Loucy (cell line): Measurements from ENCODE around the gene CGN.

Experiments used
- H2AFZ ChIP-seq: fragments of 200-600 bp; sonication (generic); 2 replicates; pipeline ENCODE4 v1.6.0; 2016; ENCODE audit warnings: antibody characterized with exemption, mild to moderate bottlenecking, low read length, moderate library complexity
- H3F3A ChIP-seq: fragments of 200-600 bp; 2 replicates; pipeline ENCODE4 v1.6.0; 2016; ENCODE audit warnings: antibody characterized with exemption, low read depth, mild to moderate bottlenecking
- H3K27me3 ChIP-seq: fragments of 200-600 bp; sonication (generic); 2 replicates; pipeline ENCODE4 v1.6.1; 2014; ENCODE audit warnings: low read length, mild to moderate bottlenecking; ENCODE audit not compliant: insufficient read depth, poor library complexity, severe bottlenecking
- H3K36me3 ChIP-seq: fragments of 200-600 bp; sonication (generic); 2 replicates; pipeline ENCODE4 v1.6.1; 2016; ENCODE audit warnings: low read length; ENCODE audit not compliant: insufficient read depth
- H3K4me1 ChIP-seq: fragments of 200-600 bp; sonication (generic); 2 replicates; pipeline ENCODE4 v1.5.1; 2014; ENCODE audit warnings: low read length, mild to moderate bottlenecking; ENCODE audit not compliant: insufficient read depth, poor library complexity, severe bottlenecking
- H3K4me2 ChIP-seq: fragments of 200-600 bp; sonication (generic); 2 replicates; pipeline ENCODE4 v1.6.0; 2014; ENCODE audit warnings: antibody characterized with exemption, low read length, low read depth, mild to moderate bottlenecking; ENCODE audit not compliant: poor library complexity, severe bottlenecking
- H3K4me3 ChIP-seq: fragments of 200-600 bp; sonication (generic); 2 replicates; pipeline ENCODE4 v1.5.1; 2014; ENCODE audit warnings: low read length, mild to moderate bottlenecking, mixed read lengths; ENCODE audit not compliant: poor library complexity, severe bottlenecking
- H3K79me2 ChIP-seq: fragments of 200-600 bp; sonication (generic); 2 replicates; pipeline ENCODE4 v1.6.1; 2014; ENCODE audit warnings: low read length; ENCODE audit not compliant: insufficient read depth
- H3K9ac ChIP-seq: fragments of 200-600 bp; sonication (generic); 2 replicates; pipeline ENCODE4 v1.6.0; 2014; ENCODE audit warnings: mild to moderate bottlenecking, low read depth, low read length, moderate library complexity; ENCODE audit not compliant: poor library complexity, severe bottlenecking
- H3K9me2 ChIP-seq: fragments of 200-600 bp; sonication (generic); replicated peaks from 2 replicates; pipeline ENCODE4 v1.6.1; 2016; ENCODE audit warnings: low read depth, low read length, mixed read lengths
- H3K9me3 ChIP-seq: fragments of 200-600 bp; sonication (generic); 2 replicates; pipeline ENCODE4 v1.6.1; 2014; ENCODE audit warnings: mild to moderate bottlenecking, antibody characterized with exemption, low read length, low read depth; ENCODE audit not compliant: insufficient read depth
- H4K20me1 ChIP-seq: fragments of 200-600 bp; sonication (generic); 2 replicates; pipeline ENCODE4 v1.6.0; 2014; ENCODE audit warnings: antibody characterized with exemption, low read length, mild to moderate bottlenecking; ENCODE audit not compliant: insufficient read depth, poor library complexity, severe bottlenecking
- EZH2phosphoT487 ChIP-seq: fragments of 200-600 bp; IDR thresholded peaks from 2 replicates; pipeline ENCODE4 v1.6.1; 2018; ENCODE audit warnings: antibody characterized with exemption, mild to moderate bottlenecking, moderate library complexity, borderline replicate concordance
- TF ChIP-seq, protein P1 (sequence below): fragments of 200-600 bp; sonication (generic); conservative IDR thresholded peaks from 2 replicates; pipeline ENCODE4 v1.5.1; 2014; ENCODE audit warnings: mild to moderate bottlenecking, antibody characterized with exemption, low read length

CGN gene

DNA sequence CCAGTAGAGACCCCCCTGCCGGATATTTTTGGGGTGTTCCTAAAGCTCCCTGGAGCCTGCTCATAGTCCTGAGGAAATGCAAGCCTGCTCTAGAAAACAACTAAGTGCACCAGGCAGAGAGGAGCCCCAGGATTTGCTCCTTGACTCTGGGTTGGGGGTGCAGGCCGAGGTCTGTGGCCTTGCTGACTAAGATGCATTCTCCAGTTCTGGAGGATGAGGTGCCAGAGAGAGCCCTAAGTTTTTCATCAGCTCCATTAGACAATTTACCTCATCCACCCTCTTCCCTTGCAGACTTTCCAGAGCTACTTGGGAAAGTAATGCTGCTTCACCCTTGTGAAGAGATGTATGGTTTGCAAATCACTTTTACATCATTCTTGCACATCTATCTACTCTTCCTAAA lies 38.0 kb downstream of the CGN start:
- Histone ChIP-seq H3K27me3 (no peaks in the 10 kb centered on the region), H3K4me3 (no peak overlapping the region), H3K9me2 (no peaks in the 10 kb centered on the region), H3K36me3 (no peaks in the 10 kb centered on the region), H4K20me1 (no peaks in the 10 kb centered on the region), H3K9me3 (no peaks in the 10 kb centered on the region), H3K4me2 (no peak overlapping the region), H3K9ac (no peak overlapping the region), H3K4me1 (no peaks in the 10 kb centered on the region), H3F3A (no peaks in the 10 kb centered on the region), H2AFZ (no peak overlapping the region), H3K79me2 (no peaks in the 10 kb centered on the region)
- TF ChIP-seq, protein P1, sequence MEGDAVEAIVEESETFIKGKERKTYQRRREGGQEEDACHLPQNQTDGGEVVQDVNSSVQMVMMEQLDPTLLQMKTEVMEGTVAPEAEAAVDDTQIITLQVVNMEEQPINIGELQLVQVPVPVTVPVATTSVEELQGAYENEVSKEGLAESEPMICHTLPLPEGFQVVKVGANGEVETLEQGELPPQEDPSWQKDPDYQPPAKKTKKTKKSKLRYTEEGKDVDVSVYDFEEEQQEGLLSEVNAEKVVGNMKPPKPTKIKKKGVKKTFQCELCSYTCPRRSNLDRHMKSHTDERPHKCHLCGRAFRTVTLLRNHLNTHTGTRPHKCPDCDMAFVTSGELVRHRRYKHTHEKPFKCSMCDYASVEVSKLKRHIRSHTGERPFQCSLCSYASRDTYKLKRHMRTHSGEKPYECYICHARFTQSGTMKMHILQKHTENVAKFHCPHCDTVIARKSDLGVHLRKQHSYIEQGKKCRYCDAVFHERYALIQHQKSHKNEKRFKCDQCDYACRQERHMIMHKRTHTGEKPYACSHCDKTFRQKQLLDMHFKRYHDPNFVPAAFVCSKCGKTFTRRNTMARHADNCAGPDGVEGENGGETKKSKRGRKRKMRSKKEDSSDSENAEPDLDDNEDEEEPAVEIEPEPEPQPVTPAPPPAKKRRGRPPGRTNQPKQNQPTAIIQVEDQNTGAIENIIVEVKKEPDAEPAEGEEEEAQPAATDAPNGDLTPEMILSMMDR, result no peak
- TF ChIP-seq EZH2phosphoT487, result no peak

DNA sequence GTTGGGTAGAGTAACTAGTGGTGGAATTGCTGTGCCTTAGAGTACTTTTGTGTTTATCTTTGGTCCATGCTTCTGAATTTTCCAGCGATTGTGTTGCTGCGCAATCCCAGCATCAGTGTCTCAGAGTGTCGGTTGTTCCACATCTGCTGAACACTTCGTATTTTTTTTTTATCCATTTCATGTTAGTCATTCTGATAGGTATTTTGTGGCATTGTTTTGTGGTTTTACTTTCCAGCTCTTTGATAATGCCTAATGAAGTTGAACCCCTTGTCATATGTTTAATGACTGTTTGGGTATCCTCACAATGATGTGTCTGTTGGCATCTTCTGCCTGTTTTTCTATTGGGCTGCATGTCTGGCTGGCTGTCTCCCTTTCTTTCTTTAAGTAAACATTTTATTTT lies 42.5 kb downstream of the CGN start:
- no peaks in the 10 kb centered on the region for H3K27me3 ChIP-seq
- no peaks in the 10 kb centered on the region for H3K9me3 ChIP-seq
- no peaks in the 10 kb centered on the region for H3K36me3 ChIP-seq
- no peak overlapping the region for H3K4me2 ChIP-seq
- no peak overlapping the region for H2AFZ ChIP-seq
- H3K4me3 ChIP-seq, result no peak overlapping the region
- no peaks in the 10 kb centered on the region for H4K20me1 ChIP-seq
- H3F3A ChIP-seq, result no peaks in the 10 kb centered on the region
- no peaks in the 10 kb centered on the region for H3K79me2 ChIP-seq
- no peak overlapping the region for H3K9ac ChIP-seq
- H3K9me2 ChIP-seq, result no peaks in the 10 kb centered on the region
- no peak for TF ChIP-seq EZH2phosphoT487
- TF ChIP-seq, protein P1, result no peak
- no peaks in the 10 kb centered on the region for H3K4me1 ChIP-seq

DNA sequence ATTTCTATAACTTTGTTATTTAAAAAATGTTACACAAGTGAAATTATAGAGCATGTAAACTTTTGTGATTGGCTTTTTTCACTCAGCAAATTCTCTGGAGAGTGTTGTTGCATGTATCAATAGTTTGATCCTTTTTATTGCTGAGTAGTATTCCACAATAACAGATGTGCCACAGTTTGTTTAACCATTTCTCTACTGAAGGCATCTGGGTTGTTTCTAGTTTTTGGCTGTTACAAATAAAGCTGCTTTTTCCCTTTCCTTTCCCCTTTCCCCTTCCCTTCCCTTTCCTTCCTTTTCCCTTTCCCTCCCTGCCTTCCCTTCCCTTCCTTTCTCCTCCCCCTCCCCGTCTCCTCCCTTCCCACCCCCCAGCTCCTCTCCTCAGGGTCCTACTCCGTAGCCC lies 44.9 kb downstream of the CGN start:
- H3K79me2 ChIP-seq, result no peaks in the 10 kb centered on the region
- H3K9me2 ChIP-seq, result no peaks in the 10 kb centered on the region
- no peaks in the 10 kb centered on the region for H3K4me1 ChIP-seq
- H3K27me3 ChIP-seq, result no peaks in the 10 kb centered on the region
- no peak overlapping the region for H3K4me3 ChIP-seq
- no peaks in the 10 kb centered on the region for H4K20me1 ChIP-seq
- H3F3A ChIP-seq, result no peaks in the 10 kb centered on the region
- H3K9me3 ChIP-seq, result no peaks in the 10 kb centered on the region
- no peak overlapping the region for H3K4me2 ChIP-seq
- no peak overlapping the region for H2AFZ ChIP-seq
- no peak overlapping the region for H3K9ac ChIP-seq
- no peak for TF ChIP-seq EZH2phosphoT487
- TF ChIP-seq, protein P1, result no peak
- no peaks in the 10 kb centered on the region for H3K36me3 ChIP-seq
